HepG2 (cell line): ENCODE measurements around the gene GGNBP2. TPM values are rescaled to one million over a fixed set of nuclear protein-coding genes. Genes with fewer than 3 reads are reported as not detected.

Experiments
- ARHGAP35 ChIP-seq: sonication (generic); formaldehyde crosslinking; IDR thresholded peaks from 2 replicates; pipeline ENCODE4 v1.9.0; 2022; ENCODE audit warnings: mild to moderate bottlenecking, inconsistent platforms, moderate library complexity, missing genetic modification reagents, borderline replicate concordance
- ARID4A ChIP-seq: sonication (generic); formaldehyde crosslinking; IDR thresholded peaks from 2 replicates; pipeline ENCODE4 v1.5.0; 2020; ENCODE audit warnings: mild to moderate bottlenecking, missing genetic modification reagents, borderline replicate concordance
- ELK4 ChIP-seq: sonication (generic); formaldehyde crosslinking; IDR thresholded peaks from 2 replicates; pipeline ENCODE4 v1.9.0; 2021; ENCODE audit warnings: missing genetic modification reagents, borderline replicate concordance
- HNRNPK ChIP-seq: fragments of 200-400 bp; formaldehyde crosslinking; IDR thresholded peaks from 2 replicates; pipeline ENCODE4 v1.6.1; 2018; ENCODE audit warnings: low read length, low read depth, moderate library complexity, mild to moderate bottlenecking; ENCODE audit not compliant: poor library complexity, severe bottlenecking
- NKX3-1 ChIP-seq: sonication (generic); formaldehyde crosslinking; IDR thresholded peaks from 2 replicates; pipeline ENCODE4 v1.5.0; 2020; ENCODE audit warnings: missing genetic modification reagents
- PCBP2 ChIP-seq: fragments of 200-400 bp; formaldehyde crosslinking; optimal IDR thresholded peaks from 2 replicates; pipeline ENCODE3; 2018; ENCODE audit warnings: low read length, low read depth; ENCODE audit not compliant: poor library complexity, severe bottlenecking
- STAT5B ChIP-seq: sonication (generic); formaldehyde crosslinking; IDR thresholded peaks from 2 replicates; pipeline ENCODE4 v1.4.0; 2020; ENCODE audit warnings: missing genetic modification reagents
- ZBTB3 ChIP-seq: sonication (generic); formaldehyde crosslinking; IDR thresholded peaks from 2 replicates; pipeline ENCODE4 v1.4.0; 2020; ENCODE audit warnings: low read depth, mild to moderate bottlenecking, moderate library complexity, missing genetic modification reagents, borderline replicate concordance
- ZNF558 ChIP-seq: sonication (generic); formaldehyde crosslinking; IDR thresholded peaks from 2 replicates; pipeline ENCODE4 v1.9.0; 2022; ENCODE audit warnings: mild to moderate bottlenecking, missing genetic modification reagents, borderline replicate concordance
- ZNF782 ChIP-seq: sonication (generic); formaldehyde crosslinking; IDR thresholded peaks from 2 replicates; pipeline ENCODE4 v1.4.0; 2020; ENCODE audit warnings: missing genetic modification reagents, mild to moderate bottlenecking, borderline replicate concordance
- ZSCAN5A ChIP-seq: sonication (generic); formaldehyde crosslinking; IDR thresholded peaks from 2 replicates; pipeline ENCODE4 v1.8.0; 2022; ENCODE audit warnings: mild to moderate bottlenecking, missing genetic modification reagents, borderline replicate concordance
- polyA plus RNA-seq, 8 experiments: library from polyadenylated mRNA; depleted of rRNA in 3 of 8; stranded (reverse) in 7 of 8; unstranded in 1 of 8; fragments of >200 nt; fragmentation: Illumina TruSeq in 4 of 8; extraction: Trizol in 4 of 8; gene quantifications; 2 replicates each; pipeline versions ENCODE4 v1.2.1 to v1.2.3, GENCODE V29; 2011 to 2016; ENCODE audit warnings: low read depth in 4 of 8, missing spikeins in 1 of 8, mixed read lengths in 1 of 8; ENCODE audit not compliant: insufficient read depth in 1 of 8
- total RNA-seq, 5 experiments: library from RNA; depleted of rRNA; stranded (reverse); fragments of >200 nt; fragmentation: Illumina TruSeq; extraction: Trizol; gene quantifications; 2 replicates each; pipeline ENCODE4 v1.2.3, GENCODE V29; 2016; ENCODE audit warnings: low read depth in 1 of 5
- TF ChIP-seq, protein P1 (sequence below): sonication (generic); formaldehyde crosslinking; IDR thresholded peaks from 2 replicates; pipeline ENCODE4 v1.5.1; 2020; ENCODE audit warnings: missing genetic modification reagents, mild to moderate bottlenecking, borderline replicate concordance
- TF ChIP-seq, protein P2 (sequence below): sonication (generic); formaldehyde crosslinking; IDR thresholded peaks from 2 replicates; pipeline ENCODE4 v1.5.0; 2020; ENCODE audit warnings: mild to moderate bottlenecking, missing genetic modification reagents, borderline replicate concordance

The GGNBP2 gene
- total and polyA plus RNA-seq, 2 of the 13 experiments (the other 11 are each of a cell fraction or from before 2014, with no cell fraction given), result 53.3 to 84.2 TPM

- TF ChIP-seq ZSCAN5A (CRISPR knock-in tag) (0 out of 2 replicates have a peak, but pooled peaks have one; percentile 2), ARID4A (CRISPR knock-in tag) (peak; percentile 76), ZBTB3 (CRISPR knock-in tag) (peak; percentile 89; the same call in 1 of the 2 replicates), ZNF782 (CRISPR knock-in tag) (no peak), HNRNPK (peak; percentile 30), STAT5B (CRISPR knock-in tag) (no peak), ARHGAP35 (CRISPR knock-in tag) (peak; percentile 63; the same call in 1 of the 2 replicates), ELK4 (no peak), NKX3-1 (CRISPR knock-in tag) (no peak; the same call in 1 of the 2 replicates), PCBP2 (no peak), ZNF558 (no peak; the same call in 1 of the 2 replicates)
- TF ChIP-seq, protein P1, sequence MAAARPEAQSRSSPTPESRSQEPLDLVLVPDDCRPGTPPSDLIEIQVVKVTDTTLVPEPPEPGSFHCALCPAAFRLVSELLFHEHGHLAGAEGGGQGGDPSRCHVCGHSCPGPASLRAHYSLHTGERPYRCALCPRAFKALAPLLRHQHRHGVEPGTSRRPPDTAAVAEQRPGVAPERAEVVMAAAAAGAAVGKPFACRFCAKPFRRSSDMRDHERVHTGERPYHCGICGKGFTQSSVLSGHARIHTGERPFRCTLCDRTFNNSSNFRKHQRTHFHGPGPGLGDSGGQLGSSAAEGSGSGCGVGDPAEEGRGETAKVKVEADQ, result peak; percentile 37; the same call in 1 of the 2 replicates
- TF ChIP-seq, protein P2, sequence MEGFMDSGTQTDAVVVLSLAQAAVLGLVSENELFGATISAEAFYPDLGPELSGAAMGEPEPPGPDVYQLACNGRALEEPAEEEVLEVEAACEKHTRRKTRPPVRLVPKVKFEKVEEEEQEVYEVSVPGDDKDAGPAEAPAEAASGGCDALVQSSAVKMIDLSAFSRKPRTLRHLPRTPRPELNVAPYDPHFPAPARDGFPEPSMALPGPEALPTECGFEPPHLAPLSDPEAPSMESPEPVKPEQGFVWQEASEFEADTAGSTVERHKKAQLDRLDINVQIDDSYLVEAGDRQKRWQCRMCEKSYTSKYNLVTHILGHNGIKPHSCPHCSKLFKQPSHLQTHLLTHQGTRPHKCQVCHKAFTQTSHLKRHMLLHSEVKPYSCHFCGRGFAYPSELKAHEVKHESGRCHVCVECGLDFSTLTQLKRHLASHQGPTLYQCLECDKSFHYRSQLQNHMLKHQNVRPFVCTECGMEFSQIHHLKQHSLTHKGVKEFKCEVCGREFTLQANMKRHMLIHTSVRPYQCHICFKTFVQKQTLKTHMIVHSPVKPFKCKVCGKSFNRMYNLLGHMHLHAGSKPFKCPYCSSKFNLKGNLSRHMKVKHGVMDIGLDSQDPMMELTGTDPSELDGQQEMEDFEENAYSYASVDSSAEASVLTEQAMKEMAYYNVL (CRISPR knock-in tag), result peak; percentile 67; the same call in 1 of the 2 replicates
Measured at GRCh38 chr17:36544307-36545076, at the start of gene GGNBP2 (continued).
